ENCODE data around the gene TIGD4. TPM values are rescaled to one million over a fixed set of nuclear protein-coding genes. Genes with fewer than 3 reads are reported as not detected.

The TIGD4 gene
- total RNA-seq, 2 experiments from 2014 or later: 0.40 to 0.53 TPM

DNA sequence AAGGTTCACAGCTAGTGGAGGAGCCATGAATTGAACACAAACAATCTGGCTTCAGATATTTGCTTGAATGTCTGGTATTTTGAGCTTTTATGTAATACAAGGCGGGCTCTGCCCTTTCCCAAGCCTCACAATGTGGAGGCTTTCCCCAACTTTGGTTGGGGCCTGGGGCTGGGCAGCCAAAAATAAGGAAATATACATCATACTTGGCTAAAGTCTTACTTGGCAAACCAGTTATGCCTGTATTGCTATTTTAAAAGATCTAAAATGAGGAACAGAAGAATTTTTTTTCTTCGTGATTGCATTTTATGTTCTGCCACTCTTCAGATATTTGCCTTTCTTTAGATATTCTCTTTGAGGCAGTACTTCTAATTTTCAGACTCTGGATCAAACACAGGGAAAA, 26.3 kb upstream of the TIGD4 start:
- H3K27me3 Mint-ChIP-seq: no peaks in the 10 kb centered on the region
- H3K4me3 Mint-ChIP-seq: no peak overlapping the region
- ATAC-seq (no peak), DNase-seq (no peak)
- CTCF ChIA-PET: no interaction called here
- peaks cover 24% of the 10 kb centered on the region for H3K36me3 Mint-ChIP-seq
- no peak overlapping the region for H3K27ac Mint-ChIP-seq
- peaks cover 5% of the 10 kb centered on the region for H3K9me3 Mint-ChIP-seq (ENCODE audit: low read depth)
- peaks cover 25% of the 10 kb centered on the region for H3K4me1 Mint-ChIP-seq

DNA sequence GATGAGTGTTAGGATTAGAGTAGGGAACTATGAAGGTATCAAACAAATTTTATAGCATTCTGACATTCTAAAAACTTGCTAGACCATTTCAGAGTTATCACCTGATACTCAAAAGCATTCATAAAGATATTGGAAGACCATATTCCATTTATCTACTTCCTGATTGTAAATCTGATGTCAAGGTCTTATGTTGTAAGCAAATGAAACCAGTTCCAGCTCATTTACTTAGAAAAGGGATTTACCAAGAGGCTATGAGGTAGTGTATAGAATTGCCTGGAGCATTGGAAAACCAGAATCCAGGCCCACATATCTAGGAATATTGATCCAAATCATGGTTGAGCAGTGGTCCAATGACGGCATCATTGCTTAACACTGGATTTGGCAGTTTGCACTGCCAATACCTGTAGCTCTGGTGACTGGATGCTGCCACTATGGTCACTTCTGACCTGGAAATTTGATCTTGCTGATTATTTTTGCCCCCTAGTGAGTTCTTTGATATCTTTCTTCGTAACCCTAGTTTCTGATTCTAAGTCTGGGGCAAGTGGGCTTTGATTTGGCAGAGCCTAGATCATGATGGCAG, 25.6 kb upstream of the TIGD4 start:
- DNase-seq (no peak), ATAC-seq (no peak)
- Mint-ChIP-seq H3K4me3 (no peak overlapping the region), H3K4me1 (peaks cover 25% of the 10 kb centered on the region), H3K36me3 (peaks cover 20% of the 10 kb centered on the region), H3K9me3 (ENCODE audit: low read depth) (peaks cover 3% of the 10 kb centered on the region), H3K27me3 (no peaks in the 10 kb centered on the region), H3K27ac (no peak overlapping the region)
- CTCF ChIA-PET: no interaction called here

DNA sequence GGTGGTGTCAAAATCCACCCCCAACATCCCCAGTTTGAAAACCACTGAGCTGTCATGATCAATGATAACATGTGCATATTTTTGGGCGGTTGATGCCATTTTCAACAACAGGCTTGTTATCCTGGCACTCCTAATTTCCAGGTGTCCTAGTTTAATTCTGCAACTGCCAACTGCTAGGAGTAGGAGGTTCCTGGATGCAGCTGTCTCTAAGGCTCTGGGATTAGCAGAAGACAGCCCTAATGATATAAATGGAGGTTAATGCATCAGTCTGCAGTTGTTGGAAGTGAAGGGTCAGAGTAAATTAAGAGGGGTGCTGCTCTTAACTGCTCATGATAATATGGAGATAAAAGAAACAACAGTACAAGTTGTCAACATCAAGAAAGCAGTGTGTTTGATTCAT, 24.0 kb upstream of the TIGD4 start:
- CTCF ChIA-PET: no interaction called here
- DNase-seq (no peak), ATAC-seq (no peak)
- H3K27me3 Mint-ChIP-seq: no peaks in the 10 kb centered on the region
- peaks cover 12% of the 10 kb centered on the region for H3K36me3 Mint-ChIP-seq
- no peak overlapping the region for H3K27ac Mint-ChIP-seq
- H3K4me1 Mint-ChIP-seq: peaks cover 26% of the 10 kb centered on the region
- H3K4me3 Mint-ChIP-seq: no peak overlapping the region
- H3K9me3 Mint-ChIP-seq (ENCODE audit: low read depth): peaks cover 2% of the 10 kb centered on the region

DNA sequence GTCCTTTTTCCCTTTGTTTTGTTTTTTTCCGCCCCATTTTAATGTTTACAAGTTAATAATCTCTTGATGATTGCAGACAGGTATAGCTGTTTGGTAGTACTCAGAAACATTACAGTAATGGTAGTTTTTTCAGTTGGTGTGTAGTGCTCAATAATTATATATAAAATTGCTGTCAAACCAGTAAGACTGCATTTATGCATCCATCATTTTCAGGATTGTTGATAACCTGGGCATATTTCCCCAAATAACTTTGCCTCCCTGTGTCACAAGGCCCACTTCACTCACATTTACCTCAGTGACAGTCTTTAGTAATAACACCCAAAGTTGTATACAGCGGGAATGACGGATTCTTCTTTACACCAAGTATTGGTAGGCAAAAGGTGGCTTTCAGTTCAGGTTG, 16.4 kb upstream of the TIGD4 start:
- no peak overlapping the region for H3K4me3 Mint-ChIP-seq
- H3K36me3 Mint-ChIP-seq: peaks cover 15% of the 10 kb centered on the region
- no peak overlapping the region for H3K27ac Mint-ChIP-seq
- DNase-seq: no peak
- ATAC-seq: no peak
- no peaks in the 10 kb centered on the region for H3K27me3 Mint-ChIP-seq
- H3K9me3 Mint-ChIP-seq (ENCODE audit: low read depth): no peaks in the 10 kb centered on the region
- peaks cover 2% of the 10 kb centered on the region for H3K4me1 Mint-ChIP-seq
- CTCF ChIA-PET: no interaction called here

DNA sequence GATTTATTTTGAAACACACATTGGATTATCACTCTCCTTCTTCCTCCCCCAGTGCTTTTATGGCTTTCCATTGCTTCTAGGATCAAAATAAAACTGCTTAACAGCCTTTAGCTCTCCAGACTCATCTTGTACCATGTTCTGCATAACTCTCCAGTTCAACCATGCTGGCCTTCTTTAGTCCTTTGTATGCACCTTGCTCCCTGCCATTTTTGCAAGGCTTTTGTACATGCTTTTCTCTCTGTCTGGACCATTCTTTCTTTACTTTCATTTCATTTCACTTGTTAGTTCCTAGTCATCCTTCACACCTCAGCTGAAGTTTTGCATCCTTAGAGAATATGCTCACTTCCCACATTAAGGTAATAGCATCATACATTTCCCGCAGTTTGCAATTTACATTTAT, 7.1 kb upstream of the TIGD4 start:
- H3K27me3 Mint-ChIP-seq: no peaks in the 10 kb centered on the region
- DNase-seq: no peak
- peak overlapping the region; percentile 44 for H3K4me3 Mint-ChIP-seq
- CTCF ChIA-PET: interaction anchor here (0.8 kb wide), 1 partner anchor 149 kb away, joined by 3 read pairs; no protein-coding TSS in a partner anchor
- no peak for ATAC-seq
- peaks cover 17% of the 10 kb centered on the region for H3K36me3 Mint-ChIP-seq
- no peaks in the 10 kb centered on the region for H3K9me3 Mint-ChIP-seq (ENCODE audit: low read depth)
- H3K27ac Mint-ChIP-seq: peak overlapping the region; percentile 45
- H3K4me1 Mint-ChIP-seq: peaks cover 39% of the 10 kb centered on the region

GRCh38 chr4:152785639-152786615, 6.4 kb upstream of the TIGD4 start:
- CTCF ChIA-PET: no interaction called here
- ATAC-seq (no peak), DNase-seq (no peak)
- H3K9me3 Mint-ChIP-seq (ENCODE audit: low read depth): no peaks in the 10 kb centered on the region
- peaks cover 17% of the 10 kb centered on the region for H3K36me3 Mint-ChIP-seq
- H3K4me3 Mint-ChIP-seq: peak overlapping the region; percentile 44
- H3K27ac Mint-ChIP-seq: peak overlapping the region; percentile 45
- H3K27me3 Mint-ChIP-seq: no peaks in the 10 kb centered on the region
- H3K4me1 Mint-ChIP-seq: peaks cover 43% of the 10 kb centered on the region

DNA sequence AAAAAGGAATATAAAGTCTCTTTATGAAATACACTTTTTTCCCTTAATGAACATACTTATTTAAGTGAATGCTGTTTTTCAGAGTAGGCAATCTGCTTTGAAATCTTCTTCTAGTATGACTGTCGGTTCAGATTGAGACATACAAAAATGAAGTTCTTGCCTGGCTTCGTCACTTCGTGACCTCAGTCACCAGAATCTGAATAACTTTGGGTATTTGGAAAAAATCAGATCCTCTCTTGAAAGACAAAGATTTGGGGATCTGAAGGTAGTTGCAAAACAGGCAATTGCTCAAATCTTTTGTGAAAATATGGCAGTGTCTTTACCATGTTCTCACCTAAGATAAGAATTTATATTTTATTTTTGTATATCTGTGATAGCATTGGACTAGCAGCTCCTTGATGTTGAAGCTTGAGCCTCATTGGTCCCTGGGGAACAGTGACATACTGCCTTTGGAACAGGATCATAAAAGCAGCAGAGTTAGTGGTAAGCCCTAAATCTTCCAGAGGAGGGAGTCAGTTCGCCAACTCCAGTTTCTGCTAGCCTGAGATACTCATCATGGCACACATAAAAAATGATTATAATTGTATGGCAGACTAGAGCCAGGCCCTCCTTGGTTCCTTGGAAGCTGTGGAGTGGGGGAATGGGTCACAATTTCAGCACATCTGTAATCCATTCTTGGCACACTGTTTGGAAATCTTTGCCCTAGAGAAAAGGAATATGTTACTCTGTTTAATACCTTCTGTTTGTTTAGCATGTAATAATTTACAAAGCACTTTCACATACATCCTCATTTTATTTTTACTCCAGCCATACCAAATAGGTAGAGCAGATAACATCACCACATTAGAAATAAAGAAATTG, 5.2 kb upstream of the TIGD4 start:
- H3K4me3 Mint-ChIP-seq: no peak overlapping the region

GRCh38 chr4:152780267-152780778, 793 bp upstream of the TIGD4 start:
- peak; percentile 61 for ATAC-seq
- CTCF ChIA-PET: interaction anchor here (1.1 to 2.5 kb wide), 3 partner anchors 101 to 317 kb away, joined by 3 to 9 read pairs (median 8); partner anchors contain the start of gene TMEM154
- Mint-ChIP-seq H3K4me1 (peaks cover 46% of the 10 kb centered on the region), H3K36me3 (peaks cover 9% of the 10 kb centered on the region), H3K27ac (peak overlapping the region; percentile 91), H3K9me3 (ENCODE audit: low read depth) (no peaks in the 10 kb centered on the region), H3K27me3 (peaks cover 7% of the 10 kb centered on the region), H3K4me3 (peak overlapping the region; percentile 95)
- DNase-seq: no peak

More for the DNA sequence above, 5.2 kb upstream of the TIGD4 start:
- Mint-ChIP-seq H3K36me3 (peaks cover 17% of the 10 kb centered on the region), H3K27me3 (no peaks in the 10 kb centered on the region), H3K27ac (no peak overlapping the region), H3K4me1 (peaks cover 48% of the 10 kb centered on the region), H3K9me3 (ENCODE audit: low read depth) (no peaks in the 10 kb centered on the region)
- CTCF ChIA-PET: no interaction called here
- DNase-seq (no peak), ATAC-seq (no peak)

DNA sequence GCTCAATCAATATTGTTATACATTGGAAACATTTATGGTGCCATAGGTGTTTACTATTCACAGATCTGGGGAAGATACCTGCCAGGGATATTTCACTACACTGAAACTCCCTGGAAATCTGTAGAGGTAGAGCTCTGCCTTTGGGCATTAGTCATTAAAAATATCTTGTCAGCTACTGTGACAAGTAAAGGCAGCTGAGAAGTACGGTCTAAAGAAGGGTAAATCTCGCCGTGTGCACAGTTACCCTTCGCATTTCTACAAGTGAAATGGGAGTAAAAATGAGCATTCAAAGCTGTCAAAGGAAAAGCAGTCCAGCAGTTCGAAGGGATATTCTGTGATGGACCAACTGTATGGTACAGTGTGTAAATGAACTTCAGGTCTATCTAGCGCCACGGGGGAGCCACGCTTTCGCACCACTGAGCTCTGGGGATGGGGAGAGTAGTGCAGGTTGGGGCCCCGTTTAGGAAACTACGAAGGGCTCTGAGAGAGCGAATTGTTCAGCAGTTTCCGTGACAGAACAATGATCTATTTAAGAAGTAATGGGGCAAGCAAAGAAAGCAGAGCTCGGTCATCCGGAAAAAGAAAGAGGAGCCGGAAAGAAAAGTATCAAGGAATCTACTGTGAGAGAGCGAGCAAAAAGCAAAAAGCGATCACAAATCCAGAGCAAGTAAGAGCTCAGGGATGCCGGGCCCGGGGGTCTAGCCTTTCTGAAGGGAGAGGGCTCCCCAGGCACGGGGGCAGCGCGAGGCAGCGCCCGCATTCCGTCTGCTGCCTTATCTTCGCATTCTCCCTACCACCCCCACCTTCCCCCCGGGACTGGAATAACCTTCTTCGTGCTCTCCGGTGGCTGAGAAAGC, 646 bp downstream of the TIGD4 start:
- peak overlapping the region; percentile 95 for H3K4me3 Mint-ChIP-seq
- CTCF ChIA-PET: interaction anchor here (0.8 to 2.5 kb wide), 21 partner anchors 9 to 1680 kb away, joined by 3 to 9 read pairs (median 3); partner anchors contain the start of genes RPS3A and TMEM154
- peaks cover 7% of the 10 kb centered on the region for H3K27me3 Mint-ChIP-seq
- H3K4me1 Mint-ChIP-seq: peaks cover 41% of the 10 kb centered on the region
- DNase-seq (peak; percentile 66), ATAC-seq (peak; percentile 23)
- H3K36me3 Mint-ChIP-seq: peaks cover 4% of the 10 kb centered on the region
- no peaks in the 10 kb centered on the region for H3K9me3 Mint-ChIP-seq (ENCODE audit: low read depth)
- H3K27ac Mint-ChIP-seq: peak overlapping the region; percentile 91

GRCh38 chr4:152777488-152777887, 2.0 kb downstream of the TIGD4 start:
- no peak overlapping the region for H3K27ac Mint-ChIP-seq
- DNase-seq: no peak
- H3K9me3 Mint-ChIP-seq (ENCODE audit: low read depth): no peaks in the 10 kb centered on the region
- H3K4me1 Mint-ChIP-seq: peaks cover 36% of the 10 kb centered on the region
- ATAC-seq: no peak
- peaks cover 4% of the 10 kb centered on the region for H3K36me3 Mint-ChIP-seq
- peaks cover 7% of the 10 kb centered on the region for H3K27me3 Mint-ChIP-seq
- CTCF ChIA-PET: interaction anchor here (1.3 kb wide), 1 partner anchor 71 kb away, joined by 3 read pairs; no protein-coding TSS in a partner anchor
- H3K4me3 Mint-ChIP-seq: no peak overlapping the region

DNA sequence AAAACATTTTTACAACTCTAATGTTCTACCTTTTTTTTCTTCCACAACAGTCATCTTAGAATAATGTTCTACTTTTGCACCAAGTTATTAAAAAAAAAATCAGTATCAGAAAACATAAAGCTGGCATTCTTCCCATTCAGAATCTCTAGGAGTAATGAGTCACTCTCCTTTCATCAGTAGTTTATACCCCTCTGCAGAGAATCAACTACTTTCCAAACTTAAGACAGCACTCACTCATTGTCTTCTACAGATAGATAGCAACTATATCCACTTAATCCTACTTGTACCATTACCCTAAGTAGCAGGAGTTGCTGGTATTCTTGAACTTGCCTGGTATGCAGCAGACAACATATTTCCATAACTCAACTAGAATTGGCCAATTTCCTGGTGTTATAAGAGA, 3.2 kb downstream of the TIGD4 start:
- no peak overlapping the region for H3K4me3 Mint-ChIP-seq
- CTCF ChIA-PET: no interaction called here

GRCh38 chr4:152773953-152774352, 5.6 kb downstream of the TIGD4 start:
- no peak for ATAC-seq
- CTCF ChIA-PET: no interaction called here
- H3K36me3 Mint-ChIP-seq: peaks cover 1% of the 10 kb centered on the region
- no peak overlapping the region for H3K4me3 Mint-ChIP-seq
- no peaks in the 10 kb centered on the region for H3K9me3 Mint-ChIP-seq (ENCODE audit: low read depth)
- DNase-seq: no peak
- no peak overlapping the region for H3K27ac Mint-ChIP-seq
- H3K27me3 Mint-ChIP-seq: peaks cover 7% of the 10 kb centered on the region
- peaks cover 27% of the 10 kb centered on the region for H3K4me1 Mint-ChIP-seq

More for the DNA sequence above, 3.2 kb downstream of the TIGD4 start:
- Mint-ChIP-seq H3K9me3 (ENCODE audit: low read depth) (no peaks in the 10 kb centered on the region), H3K36me3 (peaks cover 1% of the 10 kb centered on the region), H3K27me3 (peaks cover 7% of the 10 kb centered on the region), H3K4me1 (peaks cover 33% of the 10 kb centered on the region), H3K27ac (no peak overlapping the region)
- DNase-seq (no peak), ATAC-seq (no peak)
